ENCODE measurements around the gene RPL9.
"Not testable (repeated sequence)": the region's sequence is repeated elsewhere in the genome, so short reads cannot be mapped to it uniquely, and the experiment has no call there.

RPL9 gene

GRCh38 chr4:39422247-39422646, 36.5 kb downstream of the RPL9 start:
- FAIRE-seq, result no peak

DNA sequence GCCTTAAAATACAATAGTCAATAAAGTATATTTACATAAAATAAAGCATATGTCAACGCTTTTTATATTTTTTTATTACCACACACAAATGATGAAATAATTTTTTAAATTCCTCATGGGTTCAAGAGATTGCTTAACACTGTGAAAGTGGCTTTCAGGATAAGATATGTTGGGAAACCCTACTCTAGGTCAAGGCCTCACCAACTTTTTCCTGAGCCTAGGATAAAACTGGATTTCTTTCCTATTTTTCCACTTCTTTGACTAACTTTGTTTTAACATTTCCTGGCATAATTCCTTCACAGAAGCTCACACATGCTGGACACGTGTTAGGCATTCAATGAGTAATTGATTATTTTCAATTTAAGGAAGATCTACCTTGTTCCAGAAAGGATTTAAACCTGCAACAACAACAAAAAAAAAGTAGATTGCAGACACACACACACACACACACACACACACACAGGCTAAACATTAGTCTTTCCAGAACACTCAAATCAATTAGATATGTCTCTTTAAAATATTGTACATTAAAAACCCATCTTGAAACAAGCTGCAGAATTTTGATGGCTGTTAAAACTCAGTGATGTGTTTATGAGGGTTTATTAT, 42.9 kb downstream of the RPL9 start:
- no peak for FAIRE-seq

GRCh38 chr4:39411561-39411960, 47.2 kb downstream of the RPL9 start:
- not testable (repeated sequence) for FAIRE-seq

DNA sequence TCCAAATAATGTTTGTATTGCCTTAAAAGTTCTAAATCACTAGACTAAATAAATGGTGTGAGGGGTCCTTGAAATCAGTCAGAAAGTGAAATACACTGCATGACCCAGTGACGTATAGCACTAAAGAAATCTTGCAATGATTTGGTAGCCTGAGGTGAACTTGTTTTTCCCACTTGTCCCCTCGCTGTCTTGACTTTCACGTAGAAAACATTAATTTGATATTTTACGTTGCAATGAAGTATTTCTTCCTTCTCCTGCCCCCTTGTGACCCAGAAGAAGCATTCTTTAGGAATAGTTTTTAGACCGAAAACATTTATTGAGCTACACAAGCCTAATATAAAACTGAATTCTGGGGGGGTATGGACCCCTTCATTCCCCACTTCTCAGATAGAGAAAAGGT, 48.3 kb downstream of the RPL9 start:
- no peak for FAIRE-seq

DNA sequence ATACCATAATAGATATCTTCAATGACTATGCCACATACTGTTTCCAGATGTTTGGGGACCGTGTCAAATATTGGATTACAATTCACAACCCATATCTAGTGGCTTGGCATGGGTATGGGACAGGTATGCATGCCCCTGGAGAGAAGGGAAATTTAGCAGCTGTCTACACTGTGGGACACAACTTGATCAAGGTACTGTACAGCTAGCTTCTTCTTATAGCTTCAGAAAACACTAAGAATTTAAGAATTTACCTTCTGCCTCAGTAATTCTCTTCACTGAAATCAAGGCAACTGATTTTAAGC, 51.2 kb downstream of the RPL9 start:
- no peak for FAIRE-seq

DNA sequence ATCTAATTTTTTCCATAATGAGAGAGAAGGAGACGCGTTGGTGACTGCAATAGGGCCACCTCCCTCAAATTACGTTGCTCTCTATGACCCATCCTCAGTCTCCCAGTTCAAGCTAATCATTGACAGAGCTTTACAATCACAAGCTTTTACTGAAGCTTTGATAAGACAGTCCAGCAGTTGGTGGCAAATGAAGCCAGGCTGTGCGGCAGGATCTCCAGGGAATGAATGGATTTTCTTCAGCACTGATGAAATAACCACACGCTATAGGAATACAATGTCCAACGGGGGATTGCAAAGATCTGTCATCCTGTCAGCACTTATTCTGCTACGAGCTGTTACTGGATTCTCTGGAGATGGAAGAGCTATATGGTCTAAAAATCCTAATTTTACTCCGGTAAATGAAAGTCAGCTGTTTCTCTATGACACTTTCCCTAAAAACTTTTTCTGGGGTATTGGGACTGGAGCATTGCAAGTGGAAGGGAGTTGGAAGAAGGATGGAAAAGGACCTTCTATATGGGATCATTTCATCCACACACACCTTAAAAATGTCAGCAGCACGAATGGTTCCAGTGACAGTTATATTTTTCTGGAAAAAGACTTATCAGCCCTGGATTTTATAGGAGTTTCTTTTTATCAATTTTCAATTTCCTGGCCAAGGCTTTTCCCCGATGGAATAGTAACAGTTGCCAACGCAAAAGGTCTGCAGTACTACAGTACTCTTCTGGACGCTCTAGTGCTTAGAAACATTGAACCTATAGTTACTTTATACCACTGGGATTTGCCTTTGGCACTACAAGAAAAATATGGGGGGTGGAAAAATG, 51.7 kb downstream of the RPL9 start, which contains the start of gene KLB:
Gene KLB (plus strand): TSS at position 168 of the 821 bp plus-strand sequence. CDS start 20 bp downstream, at position 188.
- FAIRE-seq, result no peak
